Stimulated activated CD8-positive, alpha-beta memory T cell treated with anti-CD3 and anti-CD28 coated beads, Interleukin-15, amount 100 ng/mL, for 4 hours (primary cell): ENCODE measurements around the gene TSPAN32.
"Not testable (repeated sequence)": the region's sequence is repeated elsewhere in the genome, so short reads cannot be mapped to it uniquely, and the experiment has no call there.

Experiments
- DNase-seq, 2 donors: peaks; one replicate each; pipeline ENCODE4 v3.0.0-alpha.2; 2020; ENCODE audit warnings: low read depth in 2 of 2

Gene TSPAN32

GRCh38 chr11:2316169-2316962 is 14.6 kb downstream of the TSPAN32 start:
- no peak for DNase-seq

- no peak for DNase-seq
Observed at GRCh38 chr11:2316963-2317244, 15.1 kb downstream of the TSPAN32 start.

- DNase-seq: no peak
Observed at GRCh38 chr11:2317354-2318050, 15.7 kb downstream of the TSPAN32 start.

GRCh38 chr11:2318123-2318522 is 16.3 kb downstream of the TSPAN32 start:
- DNase-seq: no peak

- DNase-seq: no peak
Observed at GRCh38 chr11:2318707-2319106, 16.9 kb downstream of the TSPAN32 start.

GRCh38 chr11:2319791-2320472 is 18.1 kb downstream of the TSPAN32 start:
- no peak for DNase-seq

GRCh38 chr11:2320568-2321310 is 18.9 kb downstream of the TSPAN32 start:
- DNase-seq: no peak

- no peak for DNase-seq
Observed at GRCh38 chr11:2321311-2321683, 19.5 kb downstream of the TSPAN32 start.

GRCh38 chr11:2325123-2325522 is 23.3 kb downstream of the TSPAN32 start:
- no peak for DNase-seq

GRCh38 chr11:2325719-2326118 is 23.9 kb downstream of the TSPAN32 start:
- no peak for DNase-seq

GRCh38 chr11:2327032-2327431 is 25.2 kb downstream of the TSPAN32 start:
- DNase-seq: no peak

- DNase-seq: no peak
Observed at GRCh38 chr11:2328021-2328420, 26.2 kb downstream of the TSPAN32 start.

GRCh38 chr11:2328656-2329354 is 27.0 kb downstream of the TSPAN32 start:
- no peak for DNase-seq

GRCh38 chr11:2329551-2329950 is 27.7 kb downstream of the TSPAN32 start:
- no peak for DNase-seq

GRCh38 chr11:2330696-2331095 is 28.9 kb downstream of the TSPAN32 start:
- no peak for DNase-seq

- no peak for DNase-seq
Observed at GRCh38 chr11:2331404-2331803, 29.6 kb downstream of the TSPAN32 start.

GRCh38 chr11:2332569-2332968 is 30.8 kb downstream of the TSPAN32 start:
- DNase-seq: not testable (repeated sequence)

GRCh38 chr11:2333486-2334205 is 31.8 kb downstream of the TSPAN32 start:
- not testable (repeated sequence) for DNase-seq

- DNase-seq: not testable (repeated sequence)
Observed at GRCh38 chr11:2335286-2335685, 33.5 kb downstream of the TSPAN32 start.

GRCh38 chr11:2338760-2339159 is 36.9 kb downstream of the TSPAN32 start:
- DNase-seq: not testable (repeated sequence)

- DNase-seq: no peak
Observed at GRCh38 chr11:2342557-2342956, 40.7 kb downstream of the TSPAN32 start.
